ENCODE results near the gene NRP2.

NRP2 gene

GRCh38 chr2:205659922-205660321 is 22.4 kb upstream of the NRP2 start:
- no peak for DNase-seq

- no peak for DNase-seq
These were observed 21.7 kb upstream of the NRP2 start for GRCh38 chr2:205660521-205661124.

GRCh38 chr2:205661281-205661680 is 21.0 kb upstream of the NRP2 start:
- DNase-seq, result no peak

- no peak for DNase-seq
These were observed 19.9 kb upstream of the NRP2 start for GRCh38 chr2:205662206-205662965.

GRCh38 chr2:205665791-205666190 is 16.5 kb upstream of the NRP2 start:
- DNase-seq, result no peak

- DNase-seq, result no peak
These were observed 12.0 kb upstream of the NRP2 start for GRCh38 chr2:205670292-205670691.

GRCh38 chr2:205673312-205673711 is 9.0 kb upstream of the NRP2 start:
- no peak for DNase-seq

- peak; percentile 44 for DNase-seq
These were observed 6.3 kb upstream of the NRP2 start for GRCh38 chr2:205675861-205676516.

GRCh38 chr2:205678541-205679142 is 3.7 kb upstream of the NRP2 start:
- DNase-seq, result no peak

- peak; percentile 41 for DNase-seq
These were observed 2.8 kb upstream of the NRP2 start for GRCh38 chr2:205679410-205680009.

GRCh38 chr2:205680067-205680466 is 2.2 kb upstream of the NRP2 start:
- DNase-seq, result peak; percentile 87

GRCh38 chr2:205680903-205681302 is 1.4 kb upstream of the NRP2 start:
- no peak for DNase-seq

- DNase-seq, result peak; percentile 13
These were observed 681 bp upstream of the NRP2 start for GRCh38 chr2:205681401-205682238.

GRCh38 chr2:205682971-205683501 is 735 bp downstream of the NRP2 start:
- DNase-seq, result no peak

GRCh38 chr2:205683502-205684367 is 1.4 kb downstream of the NRP2 start:
- DNase-seq, result no peak

GRCh38 chr2:205684871-205685313 is 2.6 kb downstream of the NRP2 start:
- no peak for DNase-seq

GRCh38 chr2:205685314-205686055 is 3.2 kb downstream of the NRP2 start:
- peak; percentile 26 for DNase-seq

- DNase-seq, result no peak
These were observed 3.9 kb downstream of the NRP2 start for GRCh38 chr2:205686056-205686782.

Data from NCI-H526 treated with DMSO at 0.1 percent for 48 hours (cell line).